AG20443 (cell line): ENCODE results near the gene WT1.
"Not testable (repeated sequence)": the region's sequence is repeated elsewhere in the genome, so short reads cannot be mapped to it uniquely, and the experiment has no call there.

Experiments used
- DNase-seq: peaks from one replicate; pipeline ENCODE4 v3.0.0; 2012; ENCODE audit warnings: low spot score, mixed read lengths

Gene WT1

GRCh38 chr11:32435511-32435941 lies at the start of gene WT1:
WT1 (minus strand) TSS chr11:32435539.
- no peak for DNase-seq

- no peak for DNase-seq
These were observed 44.0 kb upstream of the WT1 start for GRCh38 chr11:32479291-32479690.

- DNase-seq, result no peak
These were observed 43.0 kb upstream of the WT1 start for GRCh38 chr11:32478277-32478731.

- no peak for DNase-seq
These were observed 38.1 kb upstream of the WT1 start for GRCh38 chr11:32473282-32473909.

GRCh38 chr11:32472226-32472625 lies 36.9 kb upstream of the WT1 start:
- no peak for DNase-seq

GRCh38 chr11:32471544-32471943 lies 36.2 kb upstream of the WT1 start:
- not testable (repeated sequence) for DNase-seq

- no peak for DNase-seq
These were observed 34.5 kb upstream of the WT1 start for GRCh38 chr11:32469791-32470190.

GRCh38 chr11:32466279-32466915 lies 31.1 kb upstream of the WT1 start:
- no peak for DNase-seq

GRCh38 chr11:32464078-32464477 lies 28.7 kb upstream of the WT1 start:
- no peak for DNase-seq

- DNase-seq, result no peak
These were observed 26.8 kb upstream of the WT1 start for GRCh38 chr11:32462011-32462690.

- no peak for DNase-seq
These were observed 21.5 kb upstream of the WT1 start for GRCh38 chr11:32456864-32457263.

- no peak for DNase-seq
These were observed 19.7 kb upstream of the WT1 start for GRCh38 chr11:32454993-32455392.

GRCh38 chr11:32451808-32452207 lies 16.5 kb upstream of the WT1 start:
- no peak for DNase-seq

GRCh38 chr11:32450372-32450771 lies 15.0 kb upstream of the WT1 start:
- no peak for DNase-seq

GRCh38 chr11:32448232-32448631 lies 12.9 kb upstream of the WT1 start:
- DNase-seq, result no peak

GRCh38 chr11:32447252-32447651 lies 11.9 kb upstream of the WT1 start:
- no peak for DNase-seq

- DNase-seq, result no peak
These were observed 10.9 kb upstream of the WT1 start for GRCh38 chr11:32446227-32446626.

- DNase-seq, result no peak
These were observed 8.8 kb upstream of the WT1 start for GRCh38 chr11:32444186-32444585.

GRCh38 chr11:32440916-32441315 lies 5.6 kb upstream of the WT1 start:
- no peak for DNase-seq

GRCh38 chr11:32440312-32440908 lies 5.1 kb upstream of the WT1 start:
- no peak for DNase-seq

- DNase-seq, result no peak
These were observed 4.3 kb upstream of the WT1 start for GRCh38 chr11:32439501-32440210.

GRCh38 chr11:32438866-32439489 lies 3.6 kb upstream of the WT1 start:
- peak; percentile 55 for DNase-seq
